ENCODE measurements around the gene IMMP2L.

Gene IMMP2L

GRCh38 chr7:110646804-110647203, 915.5 kb downstream of the IMMP2L start:
- no peak overlapping the region for H3K4me3 ChIP-seq (replicated peaks; ENCODE audit: low read depth, low read length)
- no peak for TF ChIP-seq CTCF (IDR thresholded peaks at IDR 0.05; ENCODE audit: low read length, missing control alignments)
- no peak for DNase-seq (ENCODE audit: low read depth)

GRCh38 chr7:110645616-110646015, 916.7 kb downstream of the IMMP2L start:
- no peak for DNase-seq (ENCODE audit: low read depth)
- no peak overlapping the region for H3K4me3 ChIP-seq (replicated peaks; ENCODE audit: low read depth, low read length)
- no peak for TF ChIP-seq CTCF (IDR thresholded peaks at IDR 0.05; ENCODE audit: low read length, missing control alignments)

GRCh38 chr7:110645060-110645459, 917.2 kb downstream of the IMMP2L start:
- no peak for TF ChIP-seq CTCF (IDR thresholded peaks at IDR 0.05; ENCODE audit: low read length, missing control alignments)
- no peak for DNase-seq (ENCODE audit: low read depth)
- H3K4me3 ChIP-seq (replicated peaks; ENCODE audit: low read depth, low read length) = no peak overlapping the region

- DNase-seq (ENCODE audit: low read depth) = no peak
- TF ChIP-seq CTCF (IDR thresholded peaks at IDR 0.05; ENCODE audit: low read length, missing control alignments) = no peak
- H3K4me3 ChIP-seq (replicated peaks; ENCODE audit: low read depth, low read length) = no peak overlapping the region
Measured at GRCh38 chr7:110637252-110637651, 925.0 kb downstream of the IMMP2L start.

GRCh38 chr7:110633313-110633712, 929.0 kb downstream of the IMMP2L start:
- H3K4me3 ChIP-seq (replicated peaks; ENCODE audit: low read depth, low read length) = no peak overlapping the region
- no peak for DNase-seq (ENCODE audit: low read depth)
- no peak for TF ChIP-seq CTCF (IDR thresholded peaks at IDR 0.05; ENCODE audit: low read length, missing control alignments)

- TF ChIP-seq CTCF (IDR thresholded peaks at IDR 0.05; ENCODE audit: low read length, missing control alignments) = no peak
- H3K4me3 ChIP-seq (replicated peaks; ENCODE audit: low read depth, low read length) = no peak overlapping the region
- DNase-seq (ENCODE audit: low read depth) = no peak
Measured at GRCh38 chr7:110626414-110626813, 935.9 kb downstream of the IMMP2L start.

GRCh38 chr7:110625294-110625693, 937.0 kb downstream of the IMMP2L start:
- TF ChIP-seq CTCF (IDR thresholded peaks at IDR 0.05; ENCODE audit: low read length, missing control alignments) = no peak
- no peak overlapping the region for H3K4me3 ChIP-seq (replicated peaks; ENCODE audit: low read depth, low read length)
- no peak for DNase-seq (ENCODE audit: low read depth)

Measured in fibroblast of pulmonary artery (primary cell).